Caco-2 (cell line): ENCODE results near the gene PAK4. TPM values are rescaled to one million over a fixed set of nuclear protein-coding genes. Genes with fewer than 3 reads are reported as not detected.

Source experiments
- BruUV-seq: library from RNA; stranded (reverse); fragments of 400-500 nt; replicated peaks from 2 replicates; lab custom pipeline; 2021; lab: Mats Ljungman, UMichigan
- CTCF ChIA-PET: fragments of 300-600 bp; sonication (Branson Sonifier 250); formaldehyde crosslinking; loops from one replicate; lab custom pipeline; 2022; ENCODE audit warnings: antibody characterized with exemption; lab: Charles Lee
- POLR2A ChIA-PET: fragments of 300-600 bp; sonication (Branson Sonifier 250); formaldehyde crosslinking; loops from one replicate; lab custom pipeline; 2022; ENCODE audit warnings: antibody characterized with exemption; lab: Charles Lee
- DNase-seq, 2 experiments: peaks; one replicate each; pipeline versions ENCODE4 v3.0.0 to v3.0.0-alpha.2; 2020 to 2022
- H3K27me3 ChIP-seq: replicated peaks from 2 replicates; pipeline ENCODE4 v1.6.0; 2011; ENCODE audit warnings: low read length; ENCODE audit not compliant: control insufficient read depth, insufficient read depth
- H3K36me3 ChIP-seq: 2 replicates; pipeline ENCODE4 v1.5.1; 2011; ENCODE audit warnings: low read length; ENCODE audit not compliant: control insufficient read depth, insufficient read depth
- H3K4me1 ChIP-seq: fragments of 250-450 bp; sonication (Bioruptor Pico); 2 replicates; pipeline ENCODE4 v1.5.1; 2020; ENCODE audit warnings: mild to moderate bottlenecking
- H3K4me3 ChIP-seq: 2 replicates; pipeline ENCODE4 v1.5.1; 2011; ENCODE audit warnings: low read depth, mild to moderate bottlenecking, control low read depth, low read length
- H3K9me3 ChIP-seq: fragments of 250-450 bp; sonication (Bioruptor Pico); 2 replicates; pipeline ENCODE4 v1.5.1; 2020; ENCODE audit warnings: mild to moderate bottlenecking, moderate library complexity
- H3K27ac Mint-ChIP-seq: one replicate; pipeline ENCODE4 v1.8.0; 2022; ENCODE audit warnings: mixed read lengths; ENCODE audit not compliant: unreplicated experiment
- H3K27me3 Mint-ChIP-seq: one replicate; pipeline ENCODE4 v1.8.0; 2022; ENCODE audit warnings: mixed read lengths; ENCODE audit not compliant: insufficient read depth, unreplicated experiment
- H3K36me3 Mint-ChIP-seq: one replicate; pipeline ENCODE4 v1.8.0; 2022; ENCODE audit warnings: mild to moderate bottlenecking, mixed read lengths; ENCODE audit not compliant: insufficient read depth, unreplicated experiment
- H3K4me1 Mint-ChIP-seq: one replicate; pipeline ENCODE4 v1.8.0; 2022; ENCODE audit warnings: low read depth, mixed read lengths; ENCODE audit not compliant: unreplicated experiment
- H3K4me3 Mint-ChIP-seq: one replicate; pipeline ENCODE4 v1.8.0; 2022; ENCODE audit warnings: mild to moderate bottlenecking, moderate library complexity, mixed read lengths; ENCODE audit not compliant: unreplicated experiment
- H3K9me3 Mint-ChIP-seq: one replicate; pipeline ENCODE4 v1.8.0; 2022; ENCODE audit warnings: mixed read lengths; ENCODE audit not compliant: unreplicated experiment
- CTCF ChIP-seq, 2 experiments: fragments of 200-600 bp in 1 of 2; IDR thresholded peaks; 1 replicate in 1 of 2; 2 replicates in 1 of 2; pipeline versions ENCODE4 v1.5.1 to v1.8.0; 2011 to 2022; ENCODE audit warnings: antibody characterized with exemption in 1 of 2, control low read depth in 1 of 2, inconsistent platforms in 1 of 2, low read depth in 1 of 2, low read length in 1 of 2, mild to moderate bottlenecking in 1 of 2, moderate library complexity in 1 of 2; ENCODE audit not compliant: insufficient read depth in 1 of 2, severe bottlenecking in 1 of 2, unreplicated experiment in 1 of 2
- intact Hi-C: fragments of 100-400 bp; cut with micrococcal nuclease; formaldehyde crosslinking; loops from one replicate; pipeline ENCODE4 v1.10.0; 2022; ENCODE audit not compliant: unreplicated experiment
- total RNA-seq: library from RNA; stranded (reverse); gene quantifications from 2 replicates; pipeline ENCODE4 v1.2.3, GENCODE V29; 2022

The PAK4 gene
- total RNA-seq, 1 experiment from 2014 or later, result 112 TPM

- no peaks in the 10 kb centered on the region for H3K9me3 Mint-ChIP-seq
- H3K27ac Mint-ChIP-seq, result no peak overlapping the region
- H3K4me1 Mint-ChIP-seq, result no peaks in the 10 kb centered on the region
- Histone ChIP-seq H3K4me1 (no peaks in the 10 kb centered on the region), H3K4me3 (no peak overlapping the region), H3K9me3 (no peaks in the 10 kb centered on the region), H3K36me3 (no peaks in the 10 kb centered on the region; the same call in none of the 2 replicates), H3K27me3 (no peaks in the 10 kb centered on the region)
- intact Hi-C loops, result no loop called here
- no peak for DNase-seq
- no peak for TF ChIP-seq CTCF (IDR thresholded peaks at IDR 0.05; ENCODE audit: insufficient read depth in 1 of 2, low read depth in 1 of 2, low read length in 1 of 2, severe bottlenecking in 1 of 2, unreplicated experiment in 1 of 2)
- H3K36me3 Mint-ChIP-seq, result peaks cover 54% of the 10 kb centered on the region
- no TSS peak for BruUV-seq
- POLR2A ChIA-PET, result no interaction called here
- H3K27me3 Mint-ChIP-seq, result no peaks in the 10 kb centered on the region
- H3K4me3 Mint-ChIP-seq, result no peak overlapping the region
- CTCF ChIA-PET, result no interaction called here
Measured at GRCh38 chr19:39174142-39174541, 48.6 kb downstream of the PAK4 start.

- H3K4me3 Mint-ChIP-seq, result no peak overlapping the region
- H3K36me3 Mint-ChIP-seq, result peaks cover 54% of the 10 kb centered on the region
- H3K27me3 Mint-ChIP-seq, result no peaks in the 10 kb centered on the region
- BruUV-seq, result no TSS peak
- H3K9me3 ChIP-seq, result no peaks in the 10 kb centered on the region
- H3K4me1 ChIP-seq, result no peaks in the 10 kb centered on the region
- no peak overlapping the region for H3K4me3 ChIP-seq
- H3K27ac Mint-ChIP-seq, result no peak overlapping the region
- H3K4me1 Mint-ChIP-seq, result no peaks in the 10 kb centered on the region
- ChIA-PET POLR2A (no interaction called here), CTCF (no interaction called here)
- no peaks in the 10 kb centered on the region for H3K27me3 ChIP-seq
- no peak for DNase-seq
- intact Hi-C loops, result no loop called here
- no peaks in the 10 kb centered on the region; the same call in none of the 2 replicates for H3K36me3 ChIP-seq
- TF ChIP-seq CTCF (IDR thresholded peaks at IDR 0.05; ENCODE audit: insufficient read depth in 1 of 2, low read depth in 1 of 2, low read length in 1 of 2, severe bottlenecking in 1 of 2, unreplicated experiment in 1 of 2), result no peak
- H3K9me3 Mint-ChIP-seq, result no peaks in the 10 kb centered on the region
Measured at GRCh38 chr19:39174558-39175544, 49.3 kb downstream of the PAK4 start.

- Mint-ChIP-seq H3K27ac (no peak overlapping the region), H3K4me1 (no peaks in the 10 kb centered on the region), H3K9me3 (no peaks in the 10 kb centered on the region), H3K4me3 (no peak overlapping the region), H3K36me3 (peaks cover 54% of the 10 kb centered on the region), H3K27me3 (no peaks in the 10 kb centered on the region)
- ChIA-PET POLR2A (no interaction called here), CTCF (interaction anchor here (0.6 kb wide), 1 partner anchor 24 kb away, joined by 11 read pairs; no protein-coding TSS in a partner anchor)
- TF ChIP-seq CTCF (IDR thresholded peaks at IDR 0.05; ENCODE audit: insufficient read depth in 1 of 2, low read depth in 1 of 2, low read length in 1 of 2, severe bottlenecking in 1 of 2, unreplicated experiment in 1 of 2), result no peak
- Histone ChIP-seq H3K4me3 (no peak overlapping the region), H3K27me3 (no peaks in the 10 kb centered on the region), H3K4me1 (no peaks in the 10 kb centered on the region), H3K36me3 (peaks cover 1% of the 10 kb centered on the region), H3K9me3 (no peaks in the 10 kb centered on the region)
- intact Hi-C loops, result no loop called here
- no TSS peak for BruUV-seq
- DNase-seq, result no peak
Measured at GRCh38 chr19:39175564-39175963, 50.0 kb downstream of the PAK4 start.
